Fibroblast of lung (primary cell): ENCODE data around the gene HOXC11.

Experiments
- CTCF ChIP-seq, 2 donors: IDR thresholded peaks in 1 of 2; conservative IDR thresholded peaks in 1 of 2; 1 replicate in 1 of 2; 2 replicates in 1 of 2; pipeline ENCODE4 v1.5.1; 2011 to 2012; ENCODE audit warnings: low read length in 2 of 2, control low read depth in 1 of 2, inconsistent platforms in 1 of 2, low read depth in 1 of 2, mild to moderate bottlenecking in 1 of 2
- EZH2 ChIP-seq: IDR thresholded peaks from 2 replicates; pipeline ENCODE4 v1.5.1; 2012; ENCODE audit warnings: low read length, control low read depth, mild to moderate bottlenecking; ENCODE audit errors: missing control alignments

DNA sequence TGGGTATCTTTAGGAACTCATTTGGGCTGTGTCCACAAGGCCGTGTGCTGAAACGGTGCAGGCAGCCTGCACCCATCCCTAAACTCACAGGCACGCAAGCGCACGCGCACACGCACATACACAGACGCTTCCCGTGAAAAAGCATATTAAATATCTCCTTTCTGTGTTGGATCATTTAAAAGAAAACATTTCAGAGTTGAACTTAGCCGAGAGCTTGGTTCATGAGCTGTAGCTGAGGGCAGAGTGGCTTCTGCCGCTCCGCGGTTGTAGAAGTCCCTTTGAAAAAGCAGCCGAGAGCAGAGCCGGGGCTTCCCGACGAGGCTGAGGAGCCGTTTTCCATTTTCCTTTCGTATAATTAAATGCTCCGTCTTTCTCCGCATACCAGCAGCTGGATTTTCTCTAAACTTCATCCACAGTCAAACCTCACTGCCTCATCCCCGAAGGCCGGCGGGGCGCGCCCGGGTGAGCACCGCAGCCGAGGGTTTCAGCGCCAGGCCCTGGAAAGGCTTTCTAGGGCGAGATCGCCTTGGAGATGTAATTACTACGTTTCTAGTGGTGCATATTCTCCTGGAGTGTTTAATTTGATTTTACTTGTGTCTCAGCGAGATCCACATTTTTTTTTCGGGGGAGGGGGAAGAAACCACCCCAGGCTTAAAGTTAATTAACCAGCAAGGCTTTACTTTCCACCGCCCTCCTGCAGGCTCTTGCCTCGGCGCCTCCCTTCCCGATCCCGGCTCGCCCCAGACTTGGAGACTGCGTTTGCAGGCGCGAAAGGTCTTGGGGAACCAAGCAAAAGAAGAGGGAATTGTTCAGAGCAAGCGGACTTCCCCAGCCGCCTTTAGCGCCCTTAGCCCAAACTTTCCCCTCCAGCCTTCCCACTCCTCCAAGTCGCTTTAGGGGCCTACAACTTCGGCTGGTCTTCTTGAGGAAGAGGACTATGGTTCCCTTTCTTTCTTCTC, 37.3 kb upstream of the HOXC11 start:
- TF ChIP-seq CTCF (conservative IDR thresholded peaks at IDR 0.05 in 1 of 2, IDR thresholded peaks at IDR 0.05 in 1 of 2; ENCODE audit: low read depth in 1 of 2, low read length in 2 of 2) = no peak
- peak; percentile 61 for TF ChIP-seq EZH2
